Neural cell (in vitro differentiated cells): Measurements from ENCODE around the gene AHCYL1. TPM values are rescaled to one million over a fixed set of nuclear protein-coding genes. Genes with fewer than 3 reads are reported as not detected.

Experiments
- H2AFZ ChIP-seq: fragments of 200-600, 300-800 bp; sonication (generic), shearing (Covaris generic); 2 replicates; pipeline ENCODE4 v1.6.0; 2014; ENCODE audit warnings: low read depth, mild to moderate bottlenecking, antibody characterized with exemption, low read length, moderate library complexity
- H3F3A ChIP-seq: fragments of 200-600 bp; shearing (Covaris generic); 2 replicates; pipeline ENCODE4 v1.6.1; 2016; ENCODE audit warnings: mild to moderate bottlenecking, moderate library complexity, mixed read lengths, antibody characterized with exemption, low read length; ENCODE audit not compliant: insufficient read depth, poor library complexity, severe bottlenecking
- H3K27ac ChIP-seq: fragments of 200-600, 300-800 bp; sonication (generic), shearing (Covaris generic); 2 replicates; pipeline ENCODE4 v1.5.1; 2014; ENCODE audit warnings: mild to moderate bottlenecking, low read length, moderate library complexity
- H3K27me3 ChIP-seq: fragments of 300-800, 200-600 bp; sonication (generic), shearing (Covaris generic); 2 replicates; pipeline ENCODE4 v1.6.0; 2014; ENCODE audit warnings: mild to moderate bottlenecking, low read depth, low read length, moderate library complexity; ENCODE audit not compliant: insufficient read depth
- H3K36me3 ChIP-seq: fragments of 300-800, 200-600 bp; sonication (generic), shearing (Covaris generic); 2 replicates; pipeline ENCODE4 v1.5.1; 2014; ENCODE audit warnings: mild to moderate bottlenecking, antibody characterized with exemption, low read length, moderate library complexity; ENCODE audit not compliant: insufficient read depth
- H3K4me2 ChIP-seq: fragments of 300-800, 200-600 bp; sonication (generic), shearing (Covaris generic); 2 replicates; pipeline ENCODE4 v1.6.0; 2014; ENCODE audit warnings: mild to moderate bottlenecking, low read length
- H3K4me3 ChIP-seq: fragments of 300-800, 200-600 bp; sonication (generic), shearing (Covaris generic); 2 replicates; pipeline ENCODE4 v1.5.1; 2014; ENCODE audit warnings: mild to moderate bottlenecking, low read length, moderate library complexity
- H3K79me2 ChIP-seq: fragments of 200-600 bp; shearing (Covaris generic); replicated peaks from 2 replicates; pipeline ENCODE4 v1.6.0; 2014; ENCODE audit warnings: mild to moderate bottlenecking, low read length, moderate library complexity; ENCODE audit not compliant: insufficient read depth
- H3K9ac ChIP-seq: fragments of 300-800, 200-600 bp; sonication (generic), shearing (Covaris generic); 2 replicates; pipeline ENCODE4 v1.6.1; 2016; ENCODE audit warnings: mild to moderate bottlenecking, low read length, mixed read lengths
- H3K9me2 ChIP-seq: fragments of 200-600 bp; shearing (Covaris generic); 2 replicates; pipeline ENCODE4 v1.6.1; 2016; ENCODE audit warnings: mild to moderate bottlenecking, low read length, mixed read lengths; ENCODE audit not compliant: insufficient read depth
- H3K9me3 ChIP-seq: fragments of 200-600, 300-800 bp; sonication (generic), shearing (Covaris generic); 2 replicates; pipeline ENCODE4 v1.6.1; 2016; ENCODE audit warnings: mild to moderate bottlenecking, mixed run types, low read length, moderate library complexity, mixed read lengths
- H4K20me1 ChIP-seq: fragments of 200-600 bp; shearing (Covaris generic); 2 replicates; pipeline ENCODE4 v1.6.1; 2016; ENCODE audit warnings: mild to moderate bottlenecking, mixed run types; ENCODE audit not compliant: insufficient read depth
- CTCF ChIP-seq: fragments of 450-650 bp; IDR thresholded peaks from 2 replicates; pipeline ENCODE4 v1.5.1; 2014; ENCODE audit warnings: antibody characterized with exemption, mild to moderate bottlenecking, moderate library complexity; ENCODE audit not compliant: poor library complexity, severe bottlenecking
- EP300 ChIP-seq: fragments of 450-650 bp; conservative IDR thresholded peaks from 2 replicates; pipeline ENCODE4 v1.6.1; 2014; ENCODE audit warnings: antibody characterized with exemption, mild to moderate bottlenecking, moderate library complexity; ENCODE audit not compliant: poor library complexity, severe bottlenecking
- EZH2 ChIP-seq: fragments of 200-600, 300-800 bp; shearing (Covaris generic), sonication (generic); IDR thresholded peaks from 2 replicates; pipeline ENCODE4 v1.6.1; 2014; ENCODE audit warnings: antibody characterized with exemption, low read length, borderline replicate concordance, mild to moderate bottlenecking; ENCODE audit not compliant: insufficient read depth, poor library complexity, severe bottlenecking
- MXI1 ChIP-seq: fragments of 450-650 bp; conservative IDR thresholded peaks from 2 replicates; pipeline ENCODE4 v1.6.1; 2014; ENCODE audit warnings: antibody characterized with exemption, mild to moderate bottlenecking; ENCODE audit not compliant: poor library complexity, severe bottlenecking
- POLR2AphosphoS5 ChIP-seq: IDR thresholded peaks from 2 replicates; pipeline ENCODE4 v1.6.1; 2012
- RAD21 ChIP-seq: fragments of 450-650 bp; conservative IDR thresholded peaks from 2 replicates; pipeline ENCODE4 v1.6.1; 2014; ENCODE audit warnings: antibody characterized with exemption, mild to moderate bottlenecking, moderate library complexity
- REST ChIP-seq: IDR thresholded peaks from 2 replicates; pipeline ENCODE4 v1.6.1; 2012; ENCODE audit warnings: borderline replicate concordance
- SMC3 ChIP-seq: fragments of 450-650 bp; conservative IDR thresholded peaks from 2 replicates; pipeline ENCODE4 v1.6.1; 2014; ENCODE audit warnings: antibody characterized with exemption, mild to moderate bottlenecking, moderate library complexity; ENCODE audit not compliant: poor library complexity
- TAF1 ChIP-seq: IDR thresholded peaks from 2 replicates; pipeline ENCODE4 v1.6.1; 2012; ENCODE audit warnings: low read depth
- polyA plus RNA-seq: library from polyadenylated mRNA; depleted of rRNA; stranded (reverse); fragments of >200 nt; gene quantifications from 2 replicates; pipeline ENCODE4 v1.2.3, GENCODE V29; 2014

Gene AHCYL1
- polyA plus RNA-seq, 1 donor from 2014 or later, result 48.7 TPM

- Histone ChIP-seq H3K27ac (no peak overlapping the region), H3K36me3 (no peaks in the 10 kb centered on the region), H3K9ac (no peak overlapping the region), H4K20me1 (no peaks in the 10 kb centered on the region), H3K9me3 (no peaks in the 10 kb centered on the region), H3K4me3 (no peak overlapping the region), H3K4me2 (no peak overlapping the region), H3K27me3 (no peaks in the 10 kb centered on the region), H2AFZ (no peak overlapping the region), H3K79me2 (no peaks in the 10 kb centered on the region), H3F3A (no peaks in the 10 kb centered on the region), H3K9me2 (no peaks in the 10 kb centered on the region)
- no peak for TF ChIP-seq MXI1
- no peak for TF ChIP-seq TAF1
- no peak for TF ChIP-seq REST
- TF ChIP-seq CTCF, result no peak
- TF ChIP-seq SMC3, result no peak
- no peak for TF ChIP-seq EZH2
- TF ChIP-seq POLR2AphosphoS5, result no peak
- TF ChIP-seq RAD21, result no peak
- no peak for TF ChIP-seq EP300
Measured at GRCh38 chr1:109959974-109960744, 24.4 kb upstream of the AHCYL1 start.

- no peaks in the 10 kb centered on the region for H3K9me3 ChIP-seq
- no peak overlapping the region for H2AFZ ChIP-seq
- H4K20me1 ChIP-seq, result no peaks in the 10 kb centered on the region
- no peak overlapping the region for H3K4me2 ChIP-seq
- H3K36me3 ChIP-seq, result no peaks in the 10 kb centered on the region
- H3K4me3 ChIP-seq, result no peak overlapping the region
- H3K27me3 ChIP-seq, result no peaks in the 10 kb centered on the region
- H3F3A ChIP-seq, result no peaks in the 10 kb centered on the region
- no peak overlapping the region for H3K27ac ChIP-seq
- no peaks in the 10 kb centered on the region for H3K9me2 ChIP-seq
- H3K79me2 ChIP-seq, result no peaks in the 10 kb centered on the region
- TF ChIP-seq EP300, result no peak
- TF ChIP-seq SMC3, result no peak
- no peak for TF ChIP-seq MXI1
- no peak for TF ChIP-seq CTCF
- no peak for TF ChIP-seq EZH2
- TF ChIP-seq REST, result no peak
- no peak for TF ChIP-seq TAF1
- TF ChIP-seq POLR2AphosphoS5, result no peak
- no peak for TF ChIP-seq RAD21
- no peak overlapping the region for H3K9ac ChIP-seq
Measured at GRCh38 chr1:109960745-109961094, 23.8 kb upstream of the AHCYL1 start.
